Adipose tissue (tissue), 3 donors: ENCODE measurements around the gene PHACTR3. TPM values are rescaled to one million over a fixed set of nuclear protein-coding genes. Genes with fewer than 3 reads are reported as not detected.

Source experiments
- H3K27ac ChIP-seq: one replicate; pipeline ENCODE4 v1.5.1; 2013; ENCODE audit warnings: low read depth, low read length
- WGBS, 3 donors: extraction: QIAGEN DNeasy Blood & Tissue Kit; methylation state at CpG; one replicate each; pipeline ENCODE4 v1.1.7; 2013; 5-methylcytosine and 5-hydroxymethylcytosine counted together
- polyA plus RNA-seq, 3 donors: library from polyadenylated mRNA; stranded (reverse); fragments of 200-250 nt; gene quantifications; one replicate each; pipeline ENCODE4 v1.2.3, GENCODE V29; 2013
- donor health status: healthy with polysubstance abuse.
- donor health status: Bipolar disorder and iron deficiency.
- donor health status: healthy.

PHACTR3 gene
- polyA plus RNA-seq, 3 donors: 0.10 to 0.42 TPM; not detected in 1

- no peak overlapping the region for H3K27ac ChIP-seq
- 81 to 89% (median 85%) methylated on average over 17 of the region's 17 CpGs for WGBS, 3 donors
Measured at GRCh38 chr20:59807909-59808728, 203.8 kb downstream of the PHACTR3 start.

GRCh38 chr20:59808729-59809381, 204.5 kb downstream of the PHACTR3 start:
- H3K27ac ChIP-seq: no peak overlapping the region
- WGBS, 3 donors: 75 to 87% (median 80%) methylated on average over 29 of the region's 29 CpGs

- whole genome bisulfite sequencing, 3 donors: 76 to 83% (median 82%) methylated on average over 11 of the region's 11 CpGs
- no peak overlapping the region for H3K27ac ChIP-seq
Measured at GRCh38 chr20:59809630-59810448, 205.5 kb downstream of the PHACTR3 start.

GRCh38 chr20:59810449-59811187, 206.3 kb downstream of the PHACTR3 start:
- 76 to 86% (median 86%) methylated on average over 15 of the region's 15 CpGs for WGBS, 3 donors
- no peak overlapping the region for H3K27ac ChIP-seq

- 82 to 86% (median 86%) methylated on average over 7 of the region's 7 CpGs for WGBS, 3 donors
- H3K27ac ChIP-seq: no peak overlapping the region
Measured at GRCh38 chr20:59811681-59812171, 207.4 kb downstream of the PHACTR3 start.

- 84 to 90% (median 89%) methylated on average over 23 of the region's 23 CpGs for WGBS, 3 donors
- H3K27ac ChIP-seq: no peak overlapping the region
Measured at GRCh38 chr20:59812286-59813125, 208.2 kb downstream of the PHACTR3 start.

GRCh38 chr20:59813126-59813947, 209.0 kb downstream of the PHACTR3 start:
- no peak overlapping the region for H3K27ac ChIP-seq
- 82 to 89% (median 87%) methylated on average over 18 of the region's 18 CpGs for WGBS, 3 donors

- 64 to 67% (median 66%) methylated on average over 21 of the region's 21 CpGs for WGBS, 3 donors
Measured at GRCh38 chr20:59813948-59814839, 209.9 kb downstream of the PHACTR3 start.

GRCh38 chr20:59814840-59815340, 210.6 kb downstream of the PHACTR3 start:
- 67 to 83% (median 70%) methylated on average over 8 of the region's 8 CpGs for WGBS, 3 donors
- no peak overlapping the region for H3K27ac ChIP-seq

More at GRCh38 chr20:59813948-59814839, 209.9 kb downstream of the PHACTR3 start:
- H3K27ac ChIP-seq: no peak overlapping the region

- no peak overlapping the region for H3K27ac ChIP-seq
- WGBS, 3 donors: 61 to 86% (median 86%) methylated on average over 4 of the region's 4 CpGs
Measured at GRCh38 chr20:59816146-59816738, 211.9 kb downstream of the PHACTR3 start.

- H3K27ac ChIP-seq: no peak overlapping the region
- WGBS, 3 donors: 76 to 87% (median 82%) methylated on average over 4 of the region's 4 CpGs
Measured at GRCh38 chr20:59817406-59817805, 213.1 kb downstream of the PHACTR3 start.

- 67 to 78% (median 71%) methylated on average over 14 of the region's 14 CpGs for WGBS, 3 donors
- H3K27ac ChIP-seq: no peak overlapping the region
Measured at GRCh38 chr20:59817846-59818615, 213.7 kb downstream of the PHACTR3 start.

- H3K27ac ChIP-seq: no peak overlapping the region
- 80 to 89% (median 87%) methylated on average over 10 of the region's 10 CpGs for WGBS, 3 donors
Measured at GRCh38 chr20:59818911-59819310, 214.6 kb downstream of the PHACTR3 start.

- H3K27ac ChIP-seq: no peak overlapping the region
- 86 to 89% (median 88%) methylated on average over 18 to 20 of the region's 20 CpGs for WGBS, 3 donors
Measured at GRCh38 chr20:59819496-59820203, 215.3 kb downstream of the PHACTR3 start.
